MM.1S (cell line): Measurements from ENCODE around the gene GRB10.
"Not testable (repeated sequence)": the region's sequence is repeated elsewhere in the genome, so short reads cannot be mapped to it uniquely, and the experiment has no call there.

ENCODE experiments used
- DNase-seq: peaks from one replicate; pipeline ENCODE4 v3.0.0-alpha.2; 2015
- H2AFZ ChIP-seq: fragments of 300-600 bp; sonication (generic); 2 replicates; pipeline ENCODE4 v1.6.0; 2016; ENCODE audit warnings: antibody characterized with exemption, low read length
- H3F3A ChIP-seq: fragments of 300-600 bp; sonication (generic); 2 replicates; pipeline ENCODE4 v1.6.1; 2016; ENCODE audit warnings: mild to moderate bottlenecking, antibody characterized with exemption, low read length, moderate library complexity, mixed read lengths; ENCODE audit not compliant: insufficient read depth
- H3K27ac ChIP-seq: fragments of 300-600 bp; sonication (generic); 2 replicates; pipeline ENCODE4 v1.5.1; 2016; ENCODE audit warnings: mild to moderate bottlenecking, low read length
- H3K27me3 ChIP-seq: fragments of 300-600 bp; sonication (generic); replicated peaks from 2 replicates; pipeline ENCODE4 v1.6.0; 2016; ENCODE audit warnings: low read length; ENCODE audit not compliant: insufficient read depth
- H3K36me3 ChIP-seq: fragments of 300-600 bp; sonication (generic); replicated peaks from 2 replicates; pipeline ENCODE4 v1.6.1; 2016; ENCODE audit warnings: mild to moderate bottlenecking, low read length, mixed read lengths; ENCODE audit not compliant: insufficient read depth
- H3K4me1 ChIP-seq: fragments of 300-600 bp; sonication (generic); 2 replicates; pipeline ENCODE4 v1.6.1; 2016; ENCODE audit warnings: low read length, mixed read lengths
- H3K4me2 ChIP-seq: fragments of 300-600 bp; sonication (generic); 2 replicates; pipeline ENCODE4 v1.6.0; 2016; ENCODE audit warnings: low read depth, low read length
- H3K4me3 ChIP-seq: fragments of 300-600 bp; sonication (generic); 2 replicates; pipeline ENCODE4 v1.5.1; 2016; ENCODE audit warnings: low read length, mixed read lengths
- H3K79me2 ChIP-seq: fragments of 300-600 bp; sonication (generic); 2 replicates; pipeline ENCODE4 v1.6.1; 2016; ENCODE audit warnings: mixed run types, low read length, mixed read lengths
- H3K9ac ChIP-seq: fragments of 300-600 bp; sonication (generic); 2 replicates; pipeline ENCODE4 v1.6.1; 2016; ENCODE audit warnings: low read length, mixed read lengths
- H3K9me2 ChIP-seq: fragments of 300-600 bp; sonication (generic); replicated peaks from 2 replicates; pipeline ENCODE4 v1.6.1; 2016; ENCODE audit warnings: mild to moderate bottlenecking, low read length, mixed read lengths; ENCODE audit not compliant: insufficient read depth
- H3K9me3 ChIP-seq: fragments of 300-600 bp; sonication (generic); replicated peaks from 2 replicates; pipeline ENCODE4 v1.6.1; 2016; ENCODE audit warnings: mild to moderate bottlenecking, low read length, mixed read lengths; ENCODE audit not compliant: insufficient read depth
- H4K20me1 ChIP-seq: fragments of 300-600 bp; sonication (generic); 2 replicates; pipeline ENCODE4 v1.6.1; 2016; ENCODE audit warnings: mild to moderate bottlenecking, low read length, moderate library complexity, mixed read lengths; ENCODE audit not compliant: insufficient read depth
- CTCF ChIP-seq: fragments of 300-600 bp; sonication (generic); IDR thresholded peaks from 2 replicates; pipeline ENCODE4 v1.5.1; 2016; ENCODE audit warnings: antibody characterized with exemption, low read length, mixed read lengths
- EZH2 ChIP-seq: fragments of 300-600 bp; sonication (generic); optimal IDR thresholded peaks from 2 replicates; pipeline ENCODE3; 2017; ENCODE audit warnings: low read depth, mild to moderate bottlenecking, antibody characterized with exemption, low read length, mixed read lengths
- EZH2phosphoT487 ChIP-seq: fragments of 300-600 bp; sonication (generic); IDR thresholded peaks from 2 replicates; pipeline ENCODE4 v1.6.1; 2018; ENCODE audit warnings: antibody characterized with exemption, low read length

Gene GRB10

DNA sequence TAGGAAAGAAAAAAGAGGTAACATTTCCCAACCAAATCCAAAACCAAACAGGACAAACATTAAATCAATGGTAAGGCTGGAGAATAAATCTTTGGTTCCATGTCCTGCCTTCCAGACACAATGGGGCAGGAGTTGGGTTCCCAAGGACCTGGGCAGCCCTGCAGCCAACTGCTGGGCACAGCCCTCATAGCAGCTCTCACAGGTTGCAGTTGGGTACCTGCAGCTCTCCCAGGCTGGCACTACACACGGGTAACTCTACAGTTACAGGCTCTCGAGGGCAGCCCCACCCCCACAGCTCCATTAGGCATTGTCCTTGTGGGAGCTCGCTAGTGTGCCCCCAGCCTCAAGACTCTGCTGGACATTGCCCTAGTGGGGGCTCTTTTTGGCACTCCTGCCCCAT, 7.5 kb downstream of the GRB10 start:
- Histone ChIP-seq H3K36me3 (no peaks in the 10 kb centered on the region), H3K27ac (no peak overlapping the region), H4K20me1 (no peaks in the 10 kb centered on the region), H3K27me3 (no peaks in the 10 kb centered on the region), H3K9me3 (no peaks in the 10 kb centered on the region), H2AFZ (no peak overlapping the region), H3K4me3 (no peak overlapping the region), H3K9me2 (no peaks in the 10 kb centered on the region), H3K9ac (no peak overlapping the region), H3K4me1 (no peaks in the 10 kb centered on the region), H3F3A (no peaks in the 10 kb centered on the region), H3K79me2 (no peaks in the 10 kb centered on the region), H3K4me2 (no peak overlapping the region)
- DNase-seq, result no peak
- TF ChIP-seq EZH2phosphoT487 (no peak), EZH2 (no peak)

GRCh38 chr7:50774319-50774718, 8.4 kb downstream of the GRB10 start:
- Histone ChIP-seq H3K9ac (no peak overlapping the region), H3K4me2 (no peak overlapping the region), H3K79me2 (no peaks in the 10 kb centered on the region), H3K4me3 (no peak overlapping the region), H3F3A (no peaks in the 10 kb centered on the region), H3K27me3 (no peaks in the 10 kb centered on the region), H3K4me1 (no peaks in the 10 kb centered on the region), H3K9me2 (no peaks in the 10 kb centered on the region), H2AFZ (no peak overlapping the region), H3K36me3 (no peaks in the 10 kb centered on the region), H3K27ac (no peak overlapping the region), H3K9me3 (no peaks in the 10 kb centered on the region), H4K20me1 (no peaks in the 10 kb centered on the region)
- TF ChIP-seq CTCF (no peak), EZH2 (no peak), EZH2phosphoT487 (no peak)
- no peak for DNase-seq

GRCh38 chr7:50773071-50773470, 9.6 kb downstream of the GRB10 start:
- H3K79me2 ChIP-seq, H3K27me3 ChIP-seq, H3K9me2 ChIP-seq, DNase-seq, H3K9me3 ChIP-seq, H3K27ac ChIP-seq, H2AFZ ChIP-seq, H3K4me1 ChIP-seq, H3K36me3 ChIP-seq, H3K4me2 ChIP-seq, H3K9ac ChIP-seq, H3K4me3 ChIP-seq, H4K20me1 ChIP-seq, H3F3A ChIP-seq: not testable (repeated sequence)

- H3K9me2 ChIP-seq, result no peaks in the 10 kb centered on the region
- no peaks in the 10 kb centered on the region for H3K27me3 ChIP-seq
- H3F3A ChIP-seq, result no peaks in the 10 kb centered on the region
- H3K4me2 ChIP-seq, result no peak overlapping the region
- H3K4me1 ChIP-seq, result no peaks in the 10 kb centered on the region
- no peak for DNase-seq
- no peak overlapping the region for H3K4me3 ChIP-seq
- H4K20me1 ChIP-seq, result no peaks in the 10 kb centered on the region
- H3K27ac ChIP-seq, result no peak overlapping the region
- TF ChIP-seq EZH2 (no peak), CTCF (no peak), EZH2phosphoT487 (no peak)
- H2AFZ ChIP-seq, result no peak overlapping the region
- H3K9me3 ChIP-seq, result no peaks in the 10 kb centered on the region
- H3K79me2 ChIP-seq, result no peaks in the 10 kb centered on the region
- H3K36me3 ChIP-seq, result no peaks in the 10 kb centered on the region
- no peak overlapping the region for H3K9ac ChIP-seq
These were observed 11.3 kb downstream of the GRB10 start for GRCh38 chr7:50771120-50772002.
